Activated B cell treated with CpG ODN at 0.5 μM for 24 hours (primary cell): Measurements from ENCODE around the gene EBF3. TPM values are rescaled to one million over a fixed set of nuclear protein-coding genes. Genes with fewer than 3 reads are reported as not detected.

Experiments
- ATAC-seq: fragments of 200-7000 bp; cut with Tn5 transposase; one replicate; pipeline ENCODE4 v1.10.0; 2021; ENCODE audit warnings: low read depth, mild to moderate bottlenecking, moderate library complexity
- CTCF ChIA-PET: fragments of 350-600 bp; sonication (Branson Sonifier 250); formaldehyde crosslinking; loops from one replicate; lab custom pipeline; 2021; ENCODE audit warnings: antibody characterized with exemption; lab: Charles Lee
- POLR2A ChIA-PET: fragments of 350-600 bp; sonication (Branson Sonifier 250); formaldehyde crosslinking; loops from one replicate; lab custom pipeline; 2021; ENCODE audit warnings: antibody characterized with exemption; lab: Charles Lee
- DNase-seq: peaks from one replicate; pipeline ENCODE4 v3.0.0; 2022
- H3K27ac Mint-ChIP-seq: one replicate; pipeline ENCODE4 v1.8.0; 2020; ENCODE audit warnings: mixed read lengths
- H3K27me3 Mint-ChIP-seq: one replicate; pipeline ENCODE4 v1.8.0; 2021; ENCODE audit warnings: mixed read lengths
- H3K36me3 Mint-ChIP-seq: one replicate; pipeline ENCODE4 v1.8.0; 2021; ENCODE audit warnings: low read depth, mixed read lengths
- H3K4me1 Mint-ChIP-seq: one replicate; pipeline ENCODE4 v1.8.0; 2021; ENCODE audit warnings: mixed read lengths
- H3K4me3 Mint-ChIP-seq: one replicate; pipeline ENCODE4 v1.8.0; 2020; ENCODE audit warnings: mild to moderate bottlenecking, mixed read lengths
- H3K9me3 Mint-ChIP-seq: one replicate; pipeline ENCODE4 v1.8.0; 2020; ENCODE audit warnings: mixed read lengths
- CTCF ChIP-seq: fragments of 200-600 bp; IDR thresholded peaks from one replicate; pipeline ENCODE4 v1.8.0; 2022; ENCODE audit warnings: antibody characterized with exemption, mild to moderate bottlenecking
- intact Hi-C: fragments of 100-400 bp; cut with micrococcal nuclease; formaldehyde crosslinking; loops from one replicate; pipeline ENCODE4 v1.15.1; 2024
- total RNA-seq: library from RNA; stranded (reverse); gene quantifications from 2 replicates; pipeline ENCODE4 v1.2.3, GENCODE V29; 2022

The EBF3 gene
- total RNA-seq, 1 donor from 2014 or later: not detected

GRCh38 chr10:129887381-129887905 lies 76.6 kb downstream of the EBF3 start:
- no peaks in the 10 kb centered on the region for H3K9me3 Mint-ChIP-seq
- no peak for ATAC-seq
- intact Hi-C loops: loop anchor here (5.0 kb wide), 1 partner anchor 220 kb away; no protein-coding TSS in a partner anchor
- no peak overlapping the region for H3K4me3 Mint-ChIP-seq
- ChIA-PET POLR2A (no interaction called here), CTCF (interaction anchor here (1.1 kb wide), 1 partner anchor 240 kb away, joined by 3 read pairs; no protein-coding TSS in a partner anchor)
- TF ChIP-seq CTCF: no peak
- H3K4me1 Mint-ChIP-seq: no peaks in the 10 kb centered on the region
- H3K27me3 Mint-ChIP-seq: peaks cover 6% of the 10 kb centered on the region
- H3K36me3 Mint-ChIP-seq: no peaks in the 10 kb centered on the region
- H3K27ac Mint-ChIP-seq: no peak overlapping the region
- no peak for DNase-seq

DNA sequence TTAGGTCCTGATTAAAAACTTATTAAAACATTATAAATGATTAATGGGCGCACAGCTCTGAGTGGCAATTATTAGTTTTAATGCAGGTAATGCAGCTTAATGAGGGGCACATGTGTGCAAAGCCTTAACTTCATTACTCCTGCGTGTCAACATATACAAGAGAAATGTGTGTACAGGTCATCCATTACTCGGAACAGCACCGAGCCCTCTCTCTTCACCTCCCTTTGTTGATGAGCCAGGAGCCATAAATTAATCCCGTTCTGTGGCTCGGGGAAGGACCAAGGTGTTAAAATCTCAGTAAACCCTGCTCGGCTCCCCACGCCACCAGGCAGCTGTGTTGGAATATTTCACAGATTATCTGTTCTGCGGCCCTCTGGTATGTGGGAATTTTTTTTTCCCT lies 77.8 kb downstream of the EBF3 start:
- ATAC-seq: no peak
- POLR2A ChIA-PET: no interaction called here
- no peak for DNase-seq
- intact Hi-C loops: loop anchor here (5.0 kb wide), 1 partner anchor 221 kb away; no protein-coding TSS in a partner anchor
- Mint-ChIP-seq H3K27ac (no peak overlapping the region), H3K4me3 (no peak overlapping the region), H3K9me3 (no peaks in the 10 kb centered on the region), H3K27me3 (peaks cover 6% of the 10 kb centered on the region), H3K36me3 (no peaks in the 10 kb centered on the region), H3K4me1 (no peaks in the 10 kb centered on the region)
- CTCF ChIA-PET: interaction anchor here (1.9 kb wide), 1 partner anchor 242 kb away, joined by 6 read pairs; no protein-coding TSS in a partner anchor
- no peak for TF ChIP-seq CTCF

GRCh38 chr10:129885526-129885925 lies 78.5 kb downstream of the EBF3 start:
- no peak for TF ChIP-seq CTCF
- DNase-seq: no peak
- POLR2A ChIA-PET: no interaction called here
- no peak for ATAC-seq
- no peaks in the 10 kb centered on the region for H3K36me3 Mint-ChIP-seq
- H3K27ac Mint-ChIP-seq: no peak overlapping the region
- H3K9me3 Mint-ChIP-seq: no peaks in the 10 kb centered on the region
- H3K4me1 Mint-ChIP-seq: no peaks in the 10 kb centered on the region
- H3K27me3 Mint-ChIP-seq: peaks cover 6% of the 10 kb centered on the region
- no peak overlapping the region for H3K4me3 Mint-ChIP-seq
- intact Hi-C loops: loop anchor here (5.0 kb wide), 1 partner anchor 222 kb away; no protein-coding TSS in a partner anchor
- CTCF ChIA-PET: interaction anchor here (1.9 kb wide), 1 partner anchor 243 kb away, joined by 6 read pairs; no protein-coding TSS in a partner anchor

GRCh38 chr10:129884398-129885078 lies 79.5 kb downstream of the EBF3 start:
- intact Hi-C loops: loop anchor here (5.0 kb wide), 1 partner anchor 223 kb away; no protein-coding TSS in a partner anchor
- Mint-ChIP-seq H3K36me3 (no peaks in the 10 kb centered on the region), H3K27ac (no peak overlapping the region), H3K4me1 (no peaks in the 10 kb centered on the region), H3K4me3 (no peak overlapping the region), H3K9me3 (no peaks in the 10 kb centered on the region), H3K27me3 (peaks cover 6% of the 10 kb centered on the region)
- no peak for ATAC-seq
- ChIA-PET POLR2A (no interaction called here), CTCF (no interaction called here)
- TF ChIP-seq CTCF: no peak
- DNase-seq: no peak

GRCh38 chr10:129883626-129884397 lies 80.3 kb downstream of the EBF3 start:
- no peaks in the 10 kb centered on the region for H3K4me1 Mint-ChIP-seq
- no peak overlapping the region for H3K4me3 Mint-ChIP-seq
- CTCF ChIA-PET: no interaction called here
- POLR2A ChIA-PET: no interaction called here
- H3K27ac Mint-ChIP-seq: no peak overlapping the region
- no peaks in the 10 kb centered on the region for H3K36me3 Mint-ChIP-seq
- ATAC-seq: no peak
- no peak for TF ChIP-seq CTCF
- no peak for DNase-seq
- no peaks in the 10 kb centered on the region for H3K9me3 Mint-ChIP-seq
- H3K27me3 Mint-ChIP-seq: peaks cover 2% of the 10 kb centered on the region
- intact Hi-C loops: no loop called here
